Thyroid gland (tissue), 4 donors: Measurements from ENCODE around the gene FAM168A.

ENCODE experiments used
- CTCF ChIP-seq, 6 experiments: fragments of 200-600 bp in 3 of 6; fragments of 450-650 bp in 3 of 6; sonication (generic) in 3 of 6; IDR thresholded peaks; one replicate each; pipeline ENCODE4 v1.5.1; 2016 to 2019; ENCODE audit warnings: antibody characterized with exemption in 6 of 6, mild to moderate bottlenecking in 2 of 6, inconsistent platforms in 1 of 6, moderate library complexity in 1 of 6
- POLR2A ChIP-seq, 2 donors: fragments of 450-650 bp; IDR thresholded peaks; one replicate each; pipeline ENCODE4 v1.6.1; 2017; ENCODE audit warnings: antibody characterized with exemption in 2 of 2, mild to moderate bottlenecking in 2 of 2, moderate library complexity in 1 of 2

- TF ChIP-seq POLR2A (IDR thresholded peaks at IDR 0.05), result no peak
- no peak for TF ChIP-seq CTCF (IDR thresholded peaks at IDR 0.05)
Measured at GRCh38 chr11:73565804-73566203, 32.1 kb downstream of the FAM168A start.
